GM18520 (cell line): Measurements from ENCODE around the gene PDE4C.

Experiments used
- ATAC-seq: cut with Tn5 transposase; IDR thresholded peaks from one replicate; pipeline ENCODE4 v1.9.1; 2021; ENCODE audit not compliant: unreplicated experiment

Gene PDE4C

DNA sequence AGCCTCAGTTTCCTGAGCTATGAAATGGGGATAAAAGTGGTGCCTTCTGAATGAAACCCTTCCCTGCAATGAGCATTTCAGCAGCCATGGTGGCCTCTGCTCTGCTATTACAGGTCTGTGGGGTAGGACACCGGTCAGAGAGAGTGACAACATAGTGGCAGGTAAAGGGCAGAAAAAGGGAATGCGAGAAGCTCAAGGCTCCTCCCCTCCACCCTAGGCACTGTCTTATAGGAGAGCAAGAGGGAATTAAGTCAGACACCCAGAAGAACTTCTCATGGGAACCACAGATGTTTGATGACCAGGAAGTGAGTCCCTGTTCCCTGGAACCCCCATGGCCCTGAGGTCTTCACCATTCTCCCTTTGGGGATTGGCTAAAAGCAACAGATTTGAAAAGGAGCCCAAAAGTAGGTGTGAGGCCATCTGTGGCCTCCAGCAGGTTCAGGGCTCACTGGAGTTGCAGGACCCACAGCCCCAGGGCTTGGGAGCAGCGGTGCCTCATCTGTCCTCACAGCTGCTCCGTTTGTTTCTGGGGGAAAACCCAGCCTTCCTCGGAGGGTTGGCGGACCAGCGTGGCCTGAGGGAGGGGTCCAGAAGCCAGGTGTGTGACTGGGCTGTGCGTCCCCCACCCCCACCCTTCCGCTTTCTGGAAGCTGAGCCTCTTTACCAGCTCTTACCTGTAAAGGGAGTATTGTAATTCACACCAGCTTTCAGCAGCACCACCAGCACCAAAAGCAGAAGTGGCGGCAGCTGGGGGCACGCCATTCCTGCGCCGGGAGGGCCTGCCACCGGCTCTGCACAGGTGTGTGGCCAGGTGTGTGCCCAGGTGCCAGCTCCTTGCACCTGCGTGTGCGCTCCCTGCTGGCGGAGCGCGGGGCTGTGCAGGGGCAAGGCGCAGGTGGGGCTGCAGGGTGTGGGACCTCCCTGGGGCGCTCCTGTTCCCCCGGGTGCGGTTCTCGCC lies 28.6 kb upstream of the PDE4C start:
- no peak for ATAC-seq

DNA sequence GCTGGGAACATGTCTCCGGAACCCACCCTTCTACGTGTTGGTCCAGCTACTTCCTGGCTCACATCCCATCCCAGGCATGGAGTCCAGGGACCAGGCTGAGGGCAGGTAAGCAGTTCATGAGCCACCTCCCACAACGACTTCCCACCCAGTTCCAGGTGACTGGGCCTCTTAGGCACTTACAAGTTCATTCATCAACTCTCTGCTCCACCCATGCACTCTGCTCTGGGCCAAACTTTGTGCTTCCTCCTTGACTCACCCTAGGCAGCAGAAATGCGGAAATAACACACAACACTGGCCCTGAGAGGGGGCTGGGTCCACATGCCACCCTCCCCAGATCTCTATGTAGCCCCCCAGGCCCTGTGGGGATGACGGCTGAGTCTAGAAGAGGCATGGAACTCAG lies 27.5 kb upstream of the PDE4C start:
- ATAC-seq = no peak

DNA sequence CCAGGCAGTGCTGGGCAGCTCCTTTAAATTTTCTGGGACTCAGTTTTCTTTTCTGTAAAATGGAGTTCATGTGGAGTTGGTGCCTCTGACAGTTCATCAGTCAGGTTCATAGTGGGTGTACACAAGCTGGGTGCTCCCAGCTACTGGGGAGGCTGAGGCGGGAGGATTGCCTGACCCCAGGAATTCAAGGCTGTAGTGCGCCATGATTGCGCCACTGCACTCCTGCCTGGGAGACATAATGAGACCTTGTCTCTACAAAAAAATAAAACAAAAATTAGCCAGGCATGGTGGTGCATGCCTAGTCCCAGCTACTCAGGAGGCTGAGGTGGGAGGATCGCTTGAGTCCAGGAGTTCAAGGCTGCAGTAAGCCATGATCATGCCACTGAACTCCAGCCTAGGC lies 26.9 kb upstream of the PDE4C start:
- ATAC-seq = no peak

DNA sequence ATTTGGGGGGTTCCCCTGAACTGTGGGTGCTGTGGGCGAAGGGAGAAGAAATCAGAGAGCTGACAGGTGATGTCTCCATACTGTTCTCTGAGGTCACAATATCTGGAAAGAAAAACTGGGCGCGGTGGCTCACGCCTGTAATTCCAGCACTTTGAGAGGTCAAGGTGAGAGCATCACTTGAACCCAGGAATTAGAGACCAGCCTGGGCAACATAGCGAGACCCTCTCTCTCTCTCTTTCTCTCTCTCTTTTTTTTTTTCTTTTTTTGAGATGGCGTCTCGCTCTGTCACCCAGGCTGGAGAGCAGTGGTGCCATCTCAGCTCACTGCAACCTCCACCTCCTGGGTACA lies 26.1 kb upstream of the PDE4C start:
- no peak for ATAC-seq

DNA sequence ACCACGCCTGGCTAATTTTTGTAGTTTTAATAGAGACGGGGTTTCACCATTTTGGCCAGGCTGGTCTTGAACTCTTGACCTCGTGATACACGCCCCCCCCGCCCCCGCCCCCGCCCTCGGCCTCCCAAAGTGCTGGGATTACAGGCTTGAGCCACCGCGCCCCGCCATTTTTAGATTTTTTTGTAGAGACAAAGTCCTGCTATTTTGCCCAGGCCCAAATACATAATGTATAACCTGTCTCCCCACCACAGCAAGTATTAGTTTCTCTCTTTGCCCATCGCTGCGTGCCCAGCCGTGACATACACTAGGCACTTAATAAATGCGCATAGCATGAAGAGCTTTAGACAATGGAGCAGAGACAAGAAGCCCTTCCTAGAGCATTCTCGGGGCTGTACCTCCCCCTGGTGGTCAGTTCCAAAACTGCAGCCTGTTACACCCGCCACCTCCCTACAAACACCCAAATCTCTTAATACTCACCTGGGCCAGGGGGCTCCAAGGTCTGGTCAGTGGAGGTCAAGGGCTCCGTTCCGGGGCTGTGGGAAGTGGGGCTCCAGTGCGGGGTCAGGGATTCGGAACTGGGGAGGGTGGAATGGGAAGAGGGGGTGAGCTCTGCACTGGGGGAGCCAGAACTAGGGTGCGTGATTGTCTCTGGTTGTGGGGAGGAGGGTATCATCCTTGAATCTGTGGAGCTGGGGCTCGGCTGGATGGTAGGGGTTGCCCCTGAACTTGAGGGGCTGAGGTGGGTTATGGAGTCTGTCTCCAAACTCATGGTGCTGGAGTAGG lies 25.5 kb upstream of the PDE4C start:
- ATAC-seq = no peak

DNA sequence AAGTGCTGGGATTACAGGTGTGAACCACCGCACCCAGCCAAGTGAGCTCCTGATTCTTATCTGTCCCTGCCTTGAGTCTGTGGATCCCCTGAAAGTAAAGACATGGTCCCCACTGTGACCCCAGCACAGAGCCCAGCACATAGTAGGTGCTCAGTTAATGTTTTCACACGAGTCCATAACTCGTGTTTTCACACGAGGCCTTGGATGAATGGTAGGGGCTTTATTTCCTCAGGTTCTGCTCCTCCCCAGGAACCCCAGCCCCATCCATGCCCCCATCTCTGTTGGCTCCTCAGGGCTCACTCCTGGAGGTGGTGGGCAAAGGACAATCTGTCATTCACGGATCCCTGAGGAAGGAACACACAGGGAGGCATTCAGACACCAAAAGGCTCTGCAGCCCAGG lies 23.6 kb upstream of the PDE4C start:
- no peak for ATAC-seq

DNA sequence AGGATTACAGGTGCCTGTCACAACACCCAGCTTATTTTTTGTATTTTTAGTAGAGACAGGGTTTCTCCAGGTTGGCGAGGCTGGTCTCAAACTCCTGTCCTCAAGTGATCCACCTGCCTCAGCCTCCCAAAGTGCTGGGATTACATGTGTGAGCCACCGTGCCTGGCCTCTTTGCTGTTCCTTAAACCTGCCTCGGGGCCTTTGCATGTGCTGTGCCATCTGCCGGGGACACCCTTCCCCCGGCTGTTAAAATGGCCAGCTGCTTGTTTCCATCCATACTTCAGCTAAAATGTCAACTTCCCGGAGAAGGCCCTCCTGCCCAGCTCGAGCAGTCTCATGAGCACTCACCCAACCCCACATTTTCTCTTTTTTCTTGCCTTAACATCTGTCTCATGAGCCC lies 19.1 kb upstream of the PDE4C start:
- ATAC-seq = no peak

DNA sequence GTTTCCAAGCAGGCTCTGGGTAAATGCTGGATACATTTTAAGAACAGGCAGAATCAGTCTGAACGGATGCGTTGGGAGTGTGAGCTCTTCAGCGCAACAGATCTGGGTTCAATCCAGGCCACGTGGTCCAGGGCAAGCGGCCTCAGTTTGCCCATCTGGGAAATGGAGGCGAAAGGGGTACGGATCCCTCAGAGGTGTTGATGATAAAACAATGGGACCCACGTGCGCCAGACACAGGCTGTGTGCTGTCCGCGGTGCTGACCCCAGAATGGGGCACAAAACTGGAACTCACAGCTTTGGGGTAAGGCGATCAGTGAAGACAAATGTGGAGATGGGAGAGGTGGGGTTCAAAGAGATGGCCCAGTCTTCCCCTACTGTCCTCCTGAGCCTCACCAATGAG lies 13.1 kb upstream of the PDE4C start:
- ATAC-seq = no peak

DNA sequence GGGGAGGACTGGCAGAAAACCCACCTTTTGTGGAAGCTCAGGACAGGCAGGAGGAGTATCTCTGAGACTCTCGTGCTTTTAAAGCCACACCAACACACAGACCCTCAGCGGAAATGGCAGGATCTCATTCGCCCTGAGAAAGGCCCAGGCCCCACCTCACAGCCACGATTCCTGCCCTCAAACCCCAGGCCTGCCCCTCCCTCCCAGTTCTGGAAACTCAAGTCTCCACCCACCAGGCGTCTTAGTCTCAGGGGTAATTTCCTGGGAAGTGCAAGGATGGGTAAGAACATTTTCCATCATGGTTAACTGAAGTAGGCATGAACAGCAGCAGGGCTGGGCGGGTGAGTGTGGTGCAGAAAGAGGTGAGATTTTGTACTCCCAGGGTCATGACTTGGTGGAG lies 8.0 kb upstream of the PDE4C start:
- no peak for ATAC-seq

DNA sequence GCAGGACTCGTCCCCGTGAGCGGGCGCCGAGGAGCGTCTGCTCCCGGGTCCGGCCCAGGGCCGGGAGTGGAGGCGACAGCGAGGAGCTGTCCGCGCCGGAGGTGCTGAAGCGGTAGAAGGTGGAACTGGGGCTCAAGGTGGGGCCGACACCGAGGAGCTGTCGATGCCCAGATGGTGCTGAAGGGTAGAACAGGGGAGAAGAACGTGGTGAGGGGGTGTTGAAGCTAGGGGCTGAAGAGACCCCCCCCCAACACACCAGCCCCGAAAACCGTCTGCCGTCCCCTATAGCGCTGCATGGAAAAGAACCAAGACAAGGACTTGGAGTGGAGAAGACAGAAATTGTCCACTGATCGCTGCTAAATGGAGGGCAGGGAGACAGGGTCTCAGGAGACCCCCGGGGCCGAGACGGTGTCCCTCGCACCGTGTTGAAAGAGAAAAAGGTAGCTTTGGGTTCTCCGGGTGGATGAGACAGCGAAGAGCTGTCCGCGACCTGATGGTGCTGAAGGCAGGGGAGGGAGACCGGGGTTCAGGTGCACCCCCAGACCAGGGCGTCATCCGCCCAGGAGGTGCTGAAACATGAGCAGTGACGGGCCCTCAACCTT lies 7.1 kb upstream of the PDE4C start:
- no peak for ATAC-seq

DNA sequence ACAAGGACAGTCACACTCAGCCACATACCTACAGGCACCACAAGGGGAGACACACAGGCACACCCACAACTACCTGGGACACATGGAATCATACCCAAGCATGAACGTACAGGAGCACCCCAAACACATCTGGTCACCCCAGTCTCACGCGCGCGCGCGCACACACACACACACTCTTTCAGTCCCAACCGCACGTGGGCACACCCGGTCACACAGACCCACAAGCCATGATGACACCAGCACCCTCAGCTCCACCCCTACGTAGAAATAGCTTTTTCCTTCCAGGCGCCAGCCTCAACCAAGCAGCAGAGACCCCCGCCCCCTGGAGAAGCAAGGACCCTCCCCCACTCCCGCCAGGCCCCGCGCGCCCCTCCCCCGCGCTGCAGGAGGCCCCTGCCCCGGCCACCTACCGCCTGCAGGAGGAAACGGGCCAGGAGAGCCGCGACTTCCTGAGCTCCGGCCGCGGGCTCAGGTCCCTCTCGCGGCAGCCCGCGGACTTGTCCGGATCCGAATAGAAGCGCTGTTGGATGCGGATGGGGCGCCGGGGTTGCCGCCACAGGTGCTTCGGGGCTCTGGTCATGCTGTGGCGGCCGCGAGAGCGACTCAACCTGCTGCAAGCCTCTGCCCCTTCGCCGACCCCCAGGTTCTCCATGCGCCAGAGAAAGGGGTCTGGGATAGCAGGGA lies 6.4 kb upstream of the PDE4C start:
- ATAC-seq = no peak

DNA sequence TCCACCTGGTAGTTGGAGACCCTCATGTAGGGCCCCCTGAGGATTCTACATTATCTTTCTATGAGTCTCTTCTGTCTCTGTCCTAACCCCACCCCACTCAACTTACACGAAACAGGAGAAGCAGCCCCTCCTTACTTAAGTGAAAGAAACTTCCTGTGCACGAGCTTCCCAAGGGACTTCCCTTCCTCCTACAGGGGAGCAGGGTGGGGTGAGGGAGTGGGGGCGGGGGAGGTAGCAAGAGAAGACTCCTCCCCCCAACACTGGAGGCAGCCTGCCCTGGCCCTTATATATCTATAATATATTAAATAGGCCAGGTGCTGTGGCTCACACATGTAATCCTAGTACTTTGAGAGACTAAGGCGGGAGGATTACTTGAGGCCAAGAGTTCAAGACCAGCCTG lies 5.5 kb upstream of the PDE4C start:
- ATAC-seq = no peak

DNA sequence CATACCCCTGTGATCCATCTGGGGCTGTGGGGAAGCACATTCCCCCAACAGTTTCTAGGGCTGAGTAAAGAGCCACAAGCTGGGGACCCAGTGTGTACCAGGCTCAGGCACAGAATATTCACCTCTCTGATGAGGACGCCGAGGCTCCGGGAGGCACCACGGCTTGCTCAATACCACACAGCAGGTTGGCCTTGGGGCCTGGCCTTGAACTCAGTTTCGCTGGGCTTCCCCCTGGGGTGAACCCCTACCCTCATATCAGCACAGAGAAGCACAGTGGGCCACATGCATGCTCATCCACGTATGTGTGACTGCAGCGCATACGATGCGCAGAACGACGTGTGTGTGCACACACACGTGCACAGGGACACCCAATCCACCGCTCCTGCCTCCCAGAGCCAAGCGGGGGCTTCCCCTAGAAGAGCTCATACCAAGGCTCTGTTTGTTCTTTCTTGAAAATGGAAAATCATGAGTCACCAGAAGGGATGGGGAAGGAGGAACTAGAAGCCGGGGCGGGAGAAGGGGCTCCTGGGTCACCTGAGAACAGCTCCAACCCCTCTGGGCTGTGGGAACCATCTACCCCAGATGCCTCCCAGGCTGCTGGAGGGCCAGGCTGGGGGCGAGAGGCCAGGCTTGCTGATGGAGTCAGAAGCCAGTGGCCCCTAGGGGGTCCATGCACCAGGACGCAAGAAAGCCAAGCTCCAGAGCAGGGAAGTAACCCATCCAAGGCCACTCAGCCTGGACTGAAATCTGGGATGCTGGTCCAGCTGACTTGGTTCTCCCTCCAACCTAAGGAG lies 4.9 kb upstream of the PDE4C start:
- ATAC-seq = no peak

DNA sequence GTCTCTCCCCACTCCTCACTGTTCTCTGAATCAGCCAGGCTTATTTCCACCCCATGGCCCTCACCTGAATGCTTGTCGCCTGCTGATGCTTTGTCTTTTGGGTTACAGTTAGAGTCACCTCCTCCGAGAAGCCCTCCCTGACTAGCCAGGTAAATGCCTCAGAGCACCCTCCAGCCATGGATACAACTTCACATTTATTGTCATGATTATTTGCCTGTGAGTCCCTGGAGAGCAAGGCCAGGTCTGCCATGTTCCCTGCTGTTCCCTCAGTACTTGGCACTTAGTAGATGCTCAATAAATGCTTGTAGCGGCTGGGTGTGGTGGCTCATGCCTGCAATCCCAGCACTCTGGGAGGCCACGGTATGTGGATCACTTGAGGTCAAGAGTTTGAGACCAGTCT lies 3.7 kb upstream of the PDE4C start:
- no peak for ATAC-seq

DNA sequence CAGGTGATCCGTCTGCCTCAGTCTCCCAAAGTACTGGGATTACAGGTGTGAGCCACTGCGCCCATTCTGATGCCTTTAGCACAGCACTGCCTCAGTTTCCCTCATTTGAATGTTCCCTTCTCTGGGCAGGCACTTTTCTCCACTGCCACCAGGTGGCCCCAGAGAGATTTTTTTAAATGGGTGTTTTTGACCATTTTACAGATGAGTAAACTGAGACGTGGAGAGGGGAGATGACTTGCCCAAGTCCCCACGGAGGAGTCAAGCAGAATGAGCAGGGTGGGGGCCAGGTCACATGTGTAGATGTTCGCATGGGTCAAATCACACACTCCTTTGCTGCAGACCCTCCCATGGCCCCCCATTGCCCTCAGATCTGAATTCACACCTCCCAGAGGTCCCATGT lies 3.2 kb upstream of the PDE4C start:
- no peak for ATAC-seq

DNA sequence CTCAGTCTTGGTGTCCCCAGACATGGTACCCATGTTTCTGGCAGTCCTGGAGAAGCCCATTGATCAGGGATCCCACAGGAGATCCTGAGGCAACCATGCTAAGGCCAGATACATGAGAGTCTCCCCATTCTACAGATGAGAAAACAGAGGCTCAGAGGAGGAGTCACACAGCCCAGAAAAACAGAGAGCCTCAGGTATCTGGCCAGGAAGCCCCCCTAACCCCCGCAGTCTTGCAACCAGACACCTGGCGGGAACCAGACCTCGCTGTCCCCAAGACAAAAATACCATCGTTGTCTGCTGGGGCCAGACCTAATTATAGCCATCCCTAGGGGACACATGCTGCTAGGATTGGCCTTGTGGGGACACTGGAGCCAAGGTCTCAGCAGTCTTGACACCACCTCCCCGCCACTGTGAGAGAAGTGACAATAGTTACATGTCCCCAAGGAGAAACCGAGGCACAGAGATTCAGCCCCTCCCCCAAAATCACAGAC lies 1.6 kb upstream of the PDE4C start:
- no peak for ATAC-seq

DNA sequence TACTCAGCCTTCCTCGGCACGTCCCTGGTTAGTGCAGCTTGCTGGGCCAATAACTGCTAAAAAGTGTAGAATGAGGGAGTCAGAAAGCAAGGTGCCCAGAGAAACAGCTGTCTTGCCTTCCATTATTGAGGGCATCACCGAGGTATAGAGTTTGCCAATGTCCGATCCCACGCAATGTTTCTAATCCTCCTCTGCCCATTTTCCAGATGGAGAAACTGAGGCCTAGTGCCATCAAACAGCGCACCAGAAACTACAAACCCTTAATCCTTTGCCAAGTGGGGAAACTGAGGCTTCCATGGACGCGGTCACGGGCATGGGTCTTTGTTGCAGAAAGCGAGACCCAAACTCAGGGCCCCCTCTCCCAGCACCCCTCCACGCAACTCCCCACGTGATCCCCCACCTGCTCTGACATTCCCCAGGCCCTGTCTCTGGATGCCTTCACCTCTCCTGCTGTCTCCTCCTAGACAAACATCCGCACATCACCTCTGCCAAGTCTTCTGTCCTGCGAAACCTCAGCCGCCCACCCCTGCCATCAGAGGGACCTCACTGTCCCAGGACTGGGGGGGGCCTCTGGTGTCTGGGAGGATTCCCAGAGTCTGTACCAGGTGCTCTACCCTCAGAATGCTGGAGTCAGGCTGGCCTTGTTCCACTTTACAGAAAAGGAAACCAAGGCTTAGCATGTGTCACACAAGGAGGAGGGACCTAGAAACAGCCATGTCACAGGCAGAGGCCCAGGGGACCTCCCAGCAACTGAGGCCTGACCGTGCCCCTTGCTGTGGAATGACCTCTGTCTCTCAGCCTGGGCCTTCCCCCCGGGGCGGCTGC lies 930 bp upstream of the PDE4C start:
- no peak for ATAC-seq

DNA sequence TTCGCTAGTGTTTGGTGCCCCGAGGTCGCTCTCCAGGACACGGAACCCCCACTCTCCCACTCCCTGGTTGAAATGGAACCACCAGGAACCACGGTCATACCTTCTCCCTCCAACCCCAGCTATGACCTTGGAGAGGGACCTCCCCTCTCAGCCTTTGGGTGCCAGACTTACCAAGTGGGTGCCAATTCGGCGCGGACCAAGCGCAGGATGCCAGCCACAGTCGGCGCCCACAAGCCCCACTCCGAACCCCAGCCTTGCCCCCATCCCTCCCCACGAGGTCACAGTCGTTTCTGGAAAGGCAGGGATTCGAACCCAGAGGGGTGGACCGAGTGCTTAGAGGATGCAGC lies 910 bp downstream of the PDE4C start:
- ATAC-seq = no peak

DNA sequence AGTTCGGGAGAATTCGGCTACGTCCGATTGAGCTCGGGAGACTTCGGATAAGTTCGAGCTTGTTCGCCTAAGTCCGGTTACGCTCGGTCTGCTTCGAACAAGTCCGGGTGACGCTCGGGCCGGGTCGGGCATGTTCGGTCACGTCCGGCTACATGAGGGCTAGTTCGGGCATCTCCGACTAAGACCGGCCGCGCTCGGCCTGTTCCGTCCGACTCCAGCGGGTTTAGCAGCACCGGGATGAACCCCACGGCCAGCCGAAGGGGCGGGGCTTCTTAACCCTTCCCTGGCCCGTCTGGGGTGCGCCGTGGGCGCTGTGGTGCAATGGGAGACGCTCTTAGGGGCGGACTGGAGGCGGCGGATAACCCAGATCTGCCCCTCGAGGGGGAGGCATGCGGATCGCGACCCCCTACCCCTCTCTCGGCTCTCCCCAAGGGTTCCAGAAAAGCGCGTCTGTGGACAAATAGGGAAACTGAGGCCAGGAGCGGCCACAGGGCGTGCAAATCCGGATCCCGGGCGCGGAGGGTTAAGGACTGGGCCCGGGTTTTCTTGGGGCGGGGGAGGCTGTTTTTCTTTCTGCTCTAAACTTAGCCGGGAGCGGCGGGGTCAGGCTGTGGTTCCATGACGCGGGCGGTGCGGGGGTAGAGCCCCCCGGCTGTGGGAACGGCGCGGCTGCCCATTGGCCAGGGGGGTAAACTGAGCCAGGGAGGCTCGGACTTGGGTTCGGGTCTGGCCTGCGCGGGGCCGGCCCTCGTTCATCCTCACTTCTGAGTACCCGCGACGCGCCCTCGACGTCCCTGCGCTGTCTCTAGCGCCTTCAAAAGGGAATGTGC lies 1.5 kb downstream of the PDE4C start:
- peak; percentile 94 for ATAC-seq
